H1 (cell line): Measurements from ENCODE around the gene CSF3. TPM values are rescaled to one million over a fixed set of nuclear protein-coding genes. Genes with fewer than 3 reads are reported as not detected.
A peak's percentile ranks its signal among the peaks of the same experiment; 100 is the strongest.

Source experiments
- CHD1 ChIP-seq: IDR thresholded peaks from 2 replicates; pipeline ENCODE4 v1.6.1; 2012; ENCODE audit warnings: low read depth, low read length, improper control_type of control experiment
- CHD2 ChIP-seq: IDR thresholded peaks from 2 replicates; pipeline ENCODE4 v1.6.1; 2012; ENCODE audit warnings: low read length, improper control_type of control experiment
- HDAC2 ChIP-seq, 2 experiments: fragments of 300-600 bp in 1 of 2; sonication (generic) in 1 of 2; IDR thresholded peaks; 2 replicates each; pipeline ENCODE4 v1.6.1; 2011 to 2012; ENCODE audit warnings: low read depth in 2 of 2, low read length in 2 of 2, mild to moderate bottlenecking in 2 of 2, moderate library complexity in 2 of 2, borderline replicate concordance in 1 of 2, inconsistent platforms in 1 of 2
- JUND ChIP-seq: IDR thresholded peaks from 2 replicates; pipeline ENCODE4 v1.6.1; 2011; ENCODE audit warnings: mild to moderate bottlenecking, improper control_type of control experiment, low read length
- KDM4A ChIP-seq: IDR thresholded peaks from one replicate; pipeline ENCODE4 v1.7.1; 2012; ENCODE audit warnings: low read depth, mild to moderate bottlenecking, moderate library complexity, low read length, inconsistent platforms; ENCODE audit not compliant: severe bottlenecking
- RAD21 ChIP-seq, 2 experiments: IDR thresholded peaks in 1 of 2; conservative IDR thresholded peaks in 1 of 2; 2 replicates each; pipeline ENCODE4 v1.6.1; 2011; ENCODE audit warnings: low read depth in 2 of 2, low read length in 2 of 2, improper control_type of control experiment in 1 of 2, inconsistent platforms in 1 of 2, mild to moderate bottlenecking in 1 of 2, moderate library complexity in 1 of 2
- SAP30 ChIP-seq: fragments of 300-600 bp; sonication (generic); IDR thresholded peaks from 2 replicates; pipeline ENCODE4 v1.7.1; 2012; ENCODE audit warnings: low read length, moderate library complexity, mild to moderate bottlenecking, inconsistent platforms; ENCODE audit not compliant: insufficient read depth, insufficient replicate concordance
- SIX5 ChIP-seq: IDR thresholded peaks from 2 replicates; pipeline ENCODE4 v1.6.1; 2011; ENCODE audit warnings: mild to moderate bottlenecking, low read depth, low read length
- TCF12 ChIP-seq: IDR thresholded peaks from 2 replicates; pipeline ENCODE4 v1.6.1; 2011; ENCODE audit warnings: low read depth, mild to moderate bottlenecking, low read length
- ZNF274 ChIP-seq: IDR thresholded peaks from 2 replicates; pipeline ENCODE4 v1.7.0; 2012; ENCODE audit warnings: low read length, borderline replicate concordance; ENCODE audit errors: extremely low read depth
- polyA plus RNA-seq, 7 experiments: library from polyadenylated mRNA; depleted of rRNA in 3 of 7; stranded (reverse) in 5 of 7; unstranded in 2 of 7; fragments of >200 nt in 5 of 7; fragments of 200-250 nt in 2 of 7; gene quantifications; 1 replicate in 5 of 7; 2 replicates in 1 of 7; 4 replicates in 1 of 7; pipeline versions ENCODE4 v1.2.1 to v1.2.3, GENCODE V29; 2011 to 2013; ENCODE audit warnings: missing spikeins in 2 of 7, mixed read lengths in 2 of 7
- total RNA-seq: library from RNA; stranded (reverse); fragmentation: NEBNext Ultra II Directional; extraction: Animal tissue kit (Norgen Biotek cat#: 25700); gene quantifications from 2 replicates; pipeline ENCODE4 v1.2.1, GENCODE V29; 2021
- TF ChIP-seq, protein P1 (sequence below): fragments of 300-600 bp; sonication (generic); IDR thresholded peaks from 2 replicates; pipeline ENCODE4 v1.7.1; 2012; ENCODE audit warnings: low read length, moderate library complexity, mild to moderate bottlenecking, inconsistent platforms; ENCODE audit not compliant: insufficient replicate concordance

The CSF3 gene
- total and polyA plus RNA-seq, 2 of the 8 experiments (the other 6 are each of a cell fraction or from before 2014, with no cell fraction given) = 0.03 TPM; not detected in 1

GRCh38 chr17:39979893-39980350 lies 35.3 kb upstream of the CSF3 start (continued):
- TF ChIP-seq, protein P1, sequence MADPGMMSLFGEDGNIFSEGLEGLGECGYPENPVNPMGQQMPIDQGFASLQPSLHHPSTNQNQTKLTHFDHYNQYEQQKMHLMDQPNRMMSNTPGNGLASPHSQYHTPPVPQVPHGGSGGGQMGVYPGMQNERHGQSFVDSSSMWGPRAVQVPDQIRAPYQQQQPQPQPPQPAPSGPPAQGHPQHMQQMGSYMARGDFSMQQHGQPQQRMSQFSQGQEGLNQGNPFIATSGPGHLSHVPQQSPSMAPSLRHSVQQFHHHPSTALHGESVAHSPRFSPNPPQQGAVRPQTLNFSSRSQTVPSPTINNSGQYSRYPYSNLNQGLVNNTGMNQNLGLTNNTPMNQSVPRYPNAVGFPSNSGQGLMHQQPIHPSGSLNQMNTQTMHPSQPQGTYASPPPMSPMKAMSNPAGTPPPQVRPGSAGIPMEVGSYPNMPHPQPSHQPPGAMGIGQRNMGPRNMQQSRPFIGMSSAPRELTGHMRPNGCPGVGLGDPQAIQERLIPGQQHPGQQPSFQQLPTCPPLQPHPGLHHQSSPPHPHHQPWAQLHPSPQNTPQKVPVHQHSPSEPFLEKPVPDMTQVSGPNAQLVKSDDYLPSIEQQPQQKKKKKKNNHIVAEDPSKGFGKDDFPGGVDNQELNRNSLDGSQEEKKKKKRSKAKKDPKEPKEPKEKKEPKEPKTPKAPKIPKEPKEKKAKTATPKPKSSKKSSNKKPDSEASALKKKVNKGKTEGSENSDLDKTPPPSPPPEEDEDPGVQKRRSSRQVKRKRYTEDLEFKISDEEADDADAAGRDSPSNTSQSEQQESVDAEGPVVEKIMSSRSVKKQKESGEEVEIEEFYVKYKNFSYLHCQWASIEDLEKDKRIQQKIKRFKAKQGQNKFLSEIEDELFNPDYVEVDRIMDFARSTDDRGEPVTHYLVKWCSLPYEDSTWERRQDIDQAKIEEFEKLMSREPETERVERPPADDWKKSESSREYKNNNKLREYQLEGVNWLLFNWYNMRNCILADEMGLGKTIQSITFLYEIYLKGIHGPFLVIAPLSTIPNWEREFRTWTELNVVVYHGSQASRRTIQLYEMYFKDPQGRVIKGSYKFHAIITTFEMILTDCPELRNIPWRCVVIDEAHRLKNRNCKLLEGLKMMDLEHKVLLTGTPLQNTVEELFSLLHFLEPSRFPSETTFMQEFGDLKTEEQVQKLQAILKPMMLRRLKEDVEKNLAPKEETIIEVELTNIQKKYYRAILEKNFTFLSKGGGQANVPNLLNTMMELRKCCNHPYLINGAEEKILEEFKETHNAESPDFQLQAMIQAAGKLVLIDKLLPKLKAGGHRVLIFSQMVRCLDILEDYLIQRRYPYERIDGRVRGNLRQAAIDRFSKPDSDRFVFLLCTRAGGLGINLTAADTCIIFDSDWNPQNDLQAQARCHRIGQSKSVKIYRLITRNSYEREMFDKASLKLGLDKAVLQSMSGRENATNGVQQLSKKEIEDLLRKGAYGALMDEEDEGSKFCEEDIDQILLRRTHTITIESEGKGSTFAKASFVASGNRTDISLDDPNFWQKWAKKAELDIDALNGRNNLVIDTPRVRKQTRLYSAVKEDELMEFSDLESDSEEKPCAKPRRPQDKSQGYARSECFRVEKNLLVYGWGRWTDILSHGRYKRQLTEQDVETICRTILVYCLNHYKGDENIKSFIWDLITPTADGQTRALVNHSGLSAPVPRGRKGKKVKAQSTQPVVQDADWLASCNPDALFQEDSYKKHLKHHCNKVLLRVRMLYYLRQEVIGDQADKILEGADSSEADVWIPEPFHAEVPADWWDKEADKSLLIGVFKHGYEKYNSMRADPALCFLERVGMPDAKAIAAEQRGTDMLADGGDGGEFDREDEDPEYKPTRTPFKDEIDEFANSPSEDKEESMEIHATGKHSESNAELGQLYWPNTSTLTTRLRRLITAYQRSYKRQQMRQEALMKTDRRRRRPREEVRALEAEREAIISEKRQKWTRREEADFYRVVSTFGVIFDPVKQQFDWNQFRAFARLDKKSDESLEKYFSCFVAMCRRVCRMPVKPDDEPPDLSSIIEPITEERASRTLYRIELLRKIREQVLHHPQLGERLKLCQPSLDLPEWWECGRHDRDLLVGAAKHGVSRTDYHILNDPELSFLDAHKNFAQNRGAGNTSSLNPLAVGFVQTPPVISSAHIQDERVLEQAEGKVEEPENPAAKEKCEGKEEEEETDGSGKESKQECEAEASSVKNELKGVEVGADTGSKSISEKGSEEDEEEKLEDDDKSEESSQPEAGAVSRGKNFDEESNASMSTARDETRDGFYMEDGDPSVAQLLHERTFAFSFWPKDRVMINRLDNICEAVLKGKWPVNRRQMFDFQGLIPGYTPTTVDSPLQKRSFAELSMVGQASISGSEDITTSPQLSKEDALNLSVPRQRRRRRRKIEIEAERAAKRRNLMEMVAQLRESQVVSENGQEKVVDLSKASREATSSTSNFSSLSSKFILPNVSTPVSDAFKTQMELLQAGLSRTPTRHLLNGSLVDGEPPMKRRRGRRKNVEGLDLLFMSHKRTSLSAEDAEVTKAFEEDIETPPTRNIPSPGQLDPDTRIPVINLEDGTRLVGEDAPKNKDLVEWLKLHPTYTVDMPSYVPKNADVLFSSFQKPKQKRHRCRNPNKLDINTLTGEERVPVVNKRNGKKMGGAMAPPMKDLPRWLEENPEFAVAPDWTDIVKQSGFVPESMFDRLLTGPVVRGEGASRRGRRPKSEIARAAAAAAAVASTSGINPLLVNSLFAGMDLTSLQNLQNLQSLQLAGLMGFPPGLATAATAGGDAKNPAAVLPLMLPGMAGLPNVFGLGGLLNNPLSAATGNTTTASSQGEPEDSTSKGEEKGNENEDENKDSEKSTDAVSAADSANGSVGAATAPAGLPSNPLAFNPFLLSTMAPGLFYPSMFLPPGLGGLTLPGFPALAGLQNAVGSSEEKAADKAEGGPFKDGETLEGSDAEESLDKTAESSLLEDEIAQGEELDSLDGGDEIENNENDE = no peak
- TF ChIP-seq JUND (no peak), KDM4A (peak; percentile 23), ZNF274 (no peak), CHD1 (no peak), RAD21 (IDR thresholded peaks at IDR 0.05 in 1 of 2, conservative IDR thresholded peaks at IDR 0.05 in 1 of 2; ENCODE audit: low read depth in 2 of 2, low read length in 2 of 2) (0 out of 4 replicates have a peak, but pooled peaks of 1 of the 2 experiments have one; percentile 10), SIX5 (no peak), TCF12 (no peak), HDAC2 (IDR thresholded peaks at IDR 0.05; ENCODE audit: borderline replicate concordance in 1 of 2, low read depth in 2 of 2, low read length in 2 of 2) (0 out of 4 replicates have a peak, but pooled peaks of 1 of the 2 experiments have one; percentile 23), CHD2 (no peak), SAP30 (peak; percentile 35)
- TF ChIP-seq, all 59 proteins: peak for 6
